SKM-1 (cell line): ENCODE data around the gene IBA57.
"Not testable (repeated sequence)": the region's sequence is repeated elsewhere in the genome, so short reads cannot be mapped to it uniquely, and the experiment has no call there.

ENCODE experiments used
- DNase-seq: peaks from one replicate; lab custom pipeline; 2025; ENCODE audit not compliant: unreplicated experiment; lab: John Stamatoyannopoulos, UW

The IBA57 gene

DNA sequence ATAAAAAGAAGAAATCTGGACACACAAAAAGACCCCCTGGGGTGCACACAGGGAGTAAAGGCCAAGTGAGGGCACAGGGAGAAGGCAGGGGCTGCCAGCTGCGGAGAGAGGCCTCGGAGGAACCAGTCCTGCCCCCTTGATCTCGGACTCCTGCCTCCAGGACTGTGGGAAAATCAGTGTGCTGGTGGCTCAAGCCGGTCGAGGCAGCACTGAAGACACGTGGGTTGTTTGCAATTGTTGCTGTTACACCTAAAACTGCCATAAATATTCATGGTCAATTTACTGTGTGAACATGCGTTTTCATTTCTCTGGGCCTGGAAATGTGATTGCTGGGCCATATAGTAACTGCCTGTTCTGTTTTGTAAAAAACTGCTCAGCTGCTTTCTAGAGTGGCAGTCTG is 18.5 kb downstream of the IBA57 start:
- no peak for DNase-seq

DNA sequence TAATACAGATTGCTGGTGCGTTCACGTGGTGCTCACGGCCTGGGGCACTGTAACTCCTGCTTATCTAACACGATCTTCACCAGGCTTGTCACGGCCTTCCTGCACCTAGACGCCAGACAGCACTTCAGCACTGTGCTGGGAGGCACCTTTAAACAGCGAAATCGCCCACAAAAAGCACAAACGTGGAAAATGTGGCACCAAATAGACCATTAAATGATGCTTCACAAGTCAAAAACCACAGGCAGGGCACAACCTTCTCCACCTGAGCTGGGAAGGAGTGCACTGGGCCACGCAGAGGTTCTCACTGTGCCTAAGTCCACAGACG is 20.0 kb downstream of the IBA57 start:
- DNase-seq = no peak

- not testable (repeated sequence) for DNase-seq
These were observed 22.6 kb downstream of the IBA57 start for GRCh38 chr1:228188249-228188648.

DNA sequence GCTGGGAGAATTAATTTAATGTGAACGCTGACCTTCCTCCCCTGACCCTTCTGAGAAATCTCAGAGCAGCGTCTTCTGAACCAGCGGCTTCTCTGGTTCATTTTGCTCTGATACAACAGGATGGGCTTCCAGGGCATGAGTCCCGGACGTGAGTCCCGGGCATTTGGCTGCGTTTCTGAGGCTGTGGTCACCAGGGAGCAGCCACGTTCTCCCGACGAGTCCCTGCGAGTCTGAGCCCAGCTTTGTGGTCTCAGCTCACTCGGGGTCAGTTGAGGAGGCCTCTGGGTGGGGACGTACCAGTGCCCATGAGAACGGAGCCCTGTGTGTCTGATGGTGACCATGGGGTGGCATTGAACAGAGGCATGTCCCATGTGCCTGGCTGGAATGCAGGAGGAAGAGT is 24.6 kb downstream of the IBA57 start:
- DNase-seq = no peak

DNA sequence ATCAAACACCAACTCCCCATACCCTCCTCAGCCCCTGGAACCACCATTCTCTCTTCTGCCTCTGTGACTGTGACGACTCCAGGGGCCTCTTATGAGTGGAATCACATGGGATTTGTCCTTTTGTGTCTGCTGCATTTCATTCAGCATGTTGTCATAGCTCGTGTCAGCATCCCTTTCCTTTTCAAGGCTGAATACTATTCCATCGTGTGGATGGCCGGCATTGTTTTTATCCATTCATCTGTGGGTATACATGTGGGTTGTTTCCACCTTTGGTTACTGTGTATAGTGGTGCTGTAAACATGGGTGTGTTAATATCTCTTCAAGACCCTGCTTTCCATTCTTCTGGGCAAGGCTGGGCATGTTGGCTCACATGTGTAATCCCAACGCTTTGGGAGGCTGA is 25.2 kb downstream of the IBA57 start:
- DNase-seq = no peak

GRCh38 chr1:228194436-228194835 is 28.8 kb downstream of the IBA57 start:
- no peak for DNase-seq

- DNase-seq = no peak
These were observed 29.6 kb downstream of the IBA57 start for GRCh38 chr1:228194921-228195812.

GRCh38 chr1:228197555-228198147 is 32.0 kb downstream of the IBA57 start:
- DNase-seq = no peak

DNA sequence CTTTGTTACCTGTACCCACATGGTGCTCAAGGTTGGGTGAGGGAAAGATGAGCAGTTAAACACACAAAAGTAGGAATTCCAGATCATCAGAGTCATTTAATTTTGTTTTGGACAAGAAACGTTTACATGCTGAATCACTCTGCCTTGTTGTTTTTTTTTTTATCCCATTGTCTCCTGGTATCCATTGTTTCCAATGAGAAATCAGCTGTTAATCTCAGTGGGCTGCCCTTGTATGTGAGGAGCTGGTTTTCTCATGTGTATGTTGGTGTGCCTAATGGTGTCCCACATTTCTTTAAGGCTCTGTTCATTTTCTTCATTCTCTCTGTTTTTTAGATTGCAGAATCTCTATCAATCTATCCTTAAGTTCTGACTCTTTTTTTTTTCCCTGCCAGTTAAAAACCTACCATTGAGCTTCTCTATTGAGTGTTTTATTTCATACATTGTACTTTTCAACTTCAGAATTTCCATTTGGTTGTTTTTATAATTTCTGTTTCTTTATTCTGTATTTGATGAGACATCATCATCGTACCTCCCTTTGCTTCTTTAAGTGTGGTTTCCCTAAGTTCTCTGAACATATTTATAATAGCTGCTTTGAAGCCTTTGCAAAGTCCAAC is 33.5 kb downstream of the IBA57 start:
- DNase-seq = no peak

GRCh38 chr1:228204958-228205357 is 39.4 kb downstream of the IBA57 start:
- DNase-seq = no peak

DNA sequence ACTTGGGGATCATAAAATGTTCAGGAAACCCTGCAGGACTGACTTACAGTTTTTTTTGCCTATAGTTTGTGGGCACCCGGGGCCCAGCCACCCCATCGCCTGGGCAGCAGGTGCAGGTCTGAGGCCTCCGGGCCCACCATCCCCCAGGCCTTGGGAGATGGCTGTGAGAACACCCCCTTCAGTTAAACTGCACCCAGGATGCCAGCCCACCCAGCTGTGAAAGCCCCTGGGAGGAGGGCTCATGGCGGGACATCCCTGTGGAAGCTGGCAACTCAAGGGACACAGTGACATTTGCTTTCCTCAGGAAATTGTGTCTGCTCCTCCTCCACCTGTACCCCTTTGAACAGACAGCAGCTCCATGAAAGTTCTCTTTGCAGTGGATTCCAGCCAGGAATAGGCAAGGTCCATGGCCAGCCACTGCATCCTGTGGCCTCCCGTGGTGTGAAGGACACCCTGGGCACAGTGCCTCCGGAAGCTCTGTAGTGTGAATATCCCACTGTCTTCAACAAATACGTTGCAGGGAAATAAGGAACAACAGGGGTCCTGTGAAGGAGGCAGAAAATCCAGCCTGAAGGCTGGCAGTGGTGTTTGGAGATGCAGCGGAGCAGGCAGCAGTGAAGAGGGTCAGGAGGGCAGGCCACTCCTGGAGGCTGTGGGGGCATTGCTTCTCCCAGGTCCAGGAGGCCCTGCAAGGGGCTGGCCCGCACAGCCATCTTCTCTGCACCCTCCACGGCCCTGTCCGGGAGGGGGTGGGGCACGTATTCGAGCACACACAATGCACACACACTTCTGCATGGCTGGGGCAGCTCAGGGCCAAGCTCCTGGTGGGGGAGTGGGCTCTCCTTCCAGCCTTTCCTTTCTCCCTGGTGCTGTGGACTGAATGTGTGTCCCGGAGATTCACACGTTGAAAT is 40.2 kb downstream of the IBA57 start:
- no peak for DNase-seq

- no peak for DNase-seq
These were observed 41.2 kb downstream of the IBA57 start for GRCh38 chr1:228206582-228207351.

- no peak for DNase-seq
These were observed 41.8 kb downstream of the IBA57 start for GRCh38 chr1:228207381-228207810.

GRCh38 chr1:228207851-228208821 is 42.5 kb downstream of the IBA57 start, which contains the start of gene OBSCN:
OBSCN (plus strand) TSS chr1:228208044; CDS start chr1:228211784, 3,740 bp downstream.
- DNase-seq = no peak

DNA sequence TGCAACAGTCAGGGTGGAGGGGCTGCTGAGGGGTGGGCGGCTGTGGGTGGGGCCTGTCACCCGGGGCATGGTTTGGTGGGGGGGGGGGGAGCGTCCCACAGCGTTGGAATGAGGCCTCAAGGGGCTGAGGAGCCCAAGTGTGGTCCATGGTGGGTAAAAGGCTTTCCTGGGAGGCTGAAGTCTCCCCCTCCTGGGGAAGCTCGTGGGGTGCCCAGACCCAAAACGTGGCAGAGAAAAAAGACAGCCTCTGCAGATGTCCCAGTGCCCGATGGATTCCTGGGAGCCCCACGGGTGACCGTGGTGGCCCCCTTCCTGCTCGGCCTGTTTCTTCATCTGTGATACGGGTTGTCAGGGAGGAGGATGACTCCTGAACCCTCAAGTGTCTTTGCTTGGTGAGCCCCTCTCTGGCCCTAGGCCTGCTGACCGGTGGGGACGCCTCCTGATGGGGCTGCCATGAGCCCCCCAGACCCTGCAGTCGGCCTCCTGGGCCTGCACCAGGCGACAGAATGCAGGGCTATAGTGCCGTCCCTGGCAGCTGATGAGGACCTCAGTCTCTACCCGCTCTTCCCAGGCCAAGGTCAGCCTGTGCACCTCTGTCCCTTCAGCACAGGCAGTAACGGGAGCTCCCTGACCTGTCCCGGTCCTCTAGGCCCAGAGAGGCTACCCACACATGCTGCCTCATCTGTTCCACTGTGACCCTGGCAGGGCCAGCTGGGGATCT is 43.4 kb downstream of the IBA57 start:
- no peak for DNase-seq

- DNase-seq = no peak
These were observed 44.1 kb downstream of the IBA57 start for GRCh38 chr1:228209657-228210056.

DNA sequence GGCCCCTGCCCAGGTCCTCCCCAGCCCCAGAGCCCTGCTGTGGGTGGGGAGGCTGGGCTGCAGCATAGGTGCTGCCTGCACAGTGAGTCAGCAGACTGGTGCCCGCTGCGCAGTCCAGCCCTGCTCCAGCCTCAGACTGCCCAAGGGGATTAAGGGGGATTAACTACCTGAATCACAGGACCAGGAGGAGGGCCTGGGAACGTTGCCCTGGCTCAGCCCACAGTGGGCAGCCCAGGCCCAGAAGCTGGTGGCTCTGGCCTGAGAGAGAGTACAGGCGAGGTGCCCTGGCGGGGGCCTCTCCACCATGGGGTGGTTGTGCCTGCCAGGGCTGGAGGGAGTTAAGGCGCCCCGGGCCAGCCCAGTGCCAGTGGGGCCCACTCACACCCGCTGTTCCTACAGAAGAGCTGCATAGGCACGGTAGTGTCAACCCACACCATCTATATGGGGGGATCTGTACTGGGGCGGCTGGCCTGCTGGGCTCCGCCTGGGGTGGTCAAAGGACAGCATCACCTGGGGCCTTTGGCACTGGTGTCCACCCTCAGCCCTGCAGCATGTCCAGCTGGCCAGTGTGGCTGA is 44.6 kb downstream of the IBA57 start:
- no peak for DNase-seq
